Transverse colon (tissue), 4 donors: ENCODE results near the gene NLGN1. TPM values are rescaled to one million over a fixed set of nuclear protein-coding genes. Genes with fewer than 3 reads are reported as not detected.

Experiments
- DNase-seq: peaks from one replicate; pipeline ENCODE4 v3.0.0-alpha.2; 2019
- H3K27ac ChIP-seq, 4 donors: fragments of 200-600 bp; sonication (generic); 2 replicates each; pipeline ENCODE4 v1.5.1; 2016 to 2018; ENCODE audit warnings: inconsistent platforms in 4 of 4
- H3K27me3 ChIP-seq: fragments of 200-600 bp; sonication (generic); 2 replicates; pipeline ENCODE4 v1.5.1; 2017; ENCODE audit warnings: inconsistent platforms
- H3K36me3 ChIP-seq, 4 donors: fragments of 200-600 bp; sonication (generic); 2 replicates each; pipeline ENCODE4 v1.5.1; 2017 to 2019; ENCODE audit warnings: inconsistent platforms in 4 of 4
- H3K4me1 ChIP-seq, 4 donors: fragments of 200-600 bp; sonication (generic); 2 replicates each; pipeline ENCODE4 v1.5.1; 2017 to 2020; ENCODE audit warnings: inconsistent platforms in 4 of 4
- H3K4me3 ChIP-seq, 4 donors: fragments of 200-600 bp; sonication (generic); 1 replicate in 1 of 4; 2 replicates in 3 of 4; pipeline versions ENCODE4 v1.5.1 to v1.6.1; 2017 to 2019; ENCODE audit warnings: inconsistent platforms in 4 of 4
- H3K9me3 ChIP-seq, 2 donors: fragments of 200-600 bp; sonication (generic); 2 replicates each; pipeline ENCODE4 v1.5.1; 2017 to 2019; ENCODE audit warnings: inconsistent platforms in 2 of 2
- EP300 ChIP-seq: sonication (generic); formaldehyde crosslinking; IDR thresholded peaks from one replicate; pipeline ENCODE4 v1.6.1; 2017; ENCODE audit warnings: antibody characterized with exemption, low read depth
- POLR2A ChIP-seq: fragments of 450-650 bp; IDR thresholded peaks from one replicate; pipeline ENCODE4 v1.6.1; 2016; ENCODE audit warnings: antibody characterized with exemption, mild to moderate bottlenecking, moderate library complexity
- POLR2AphosphoS5 ChIP-seq, 3 donors: sonication (generic); formaldehyde crosslinking; IDR thresholded peaks; one replicate each; pipeline ENCODE4 v1.6.1; 2016; ENCODE audit warnings: antibody characterized with exemption in 3 of 3
- WGBS, 2 donors: methylation state at CpG; one replicate each; pipeline ENCODE4 v1.1.5; 2018; ENCODE audit warnings: low coverage in 1 of 2; 5-methylcytosine and 5-hydroxymethylcytosine counted together
- in situ Hi-C, 4 donors: fragments of 200-750 bp; cut with MboI; loops; one replicate each; pipeline versions ENCODE4 v1.15.0 to v1.15.1; 2017; ENCODE audit warnings: low sequenced_read_pairs in 3 of 4, low pct_ligation_motif_present in 1 of 4, low pct_unique_long_range_greater_than_20kb in 1 of 4
- intact Hi-C: fragments of 100-400 bp; cut with DNase I; formaldehyde crosslinking; loops from one replicate; pipeline ENCODE4 v1.15.1; 2023; ENCODE audit warnings: low total_unique reads
- total RNA-seq, 4 donors: library from RNA; depleted of rRNA; stranded (reverse); fragments of >200 nt; gene quantifications; one replicate each; pipeline ENCODE4 v1.1.0, GENCODE V29; 2016
- TF ChIP-seq, protein P1 (sequence below), 5 experiments: fragments of 200-600 bp in 3 of 5; fragments of 450-650 bp in 2 of 5; sonication (generic) in 3 of 5; IDR thresholded peaks; 1 replicate in 2 of 5; 2 replicates in 3 of 5; pipeline ENCODE4 v1.5.1; 2016 to 2017; ENCODE audit warnings: antibody characterized with exemption in 5 of 5, inconsistent platforms in 3 of 5, mild to moderate bottlenecking in 2 of 5, moderate library complexity in 1 of 5

NLGN1 gene
- total RNA-seq, 4 donors from 2014 or later: 0.40 to 5.2 (median 1.9) TPM; not detected in 1

DNA sequence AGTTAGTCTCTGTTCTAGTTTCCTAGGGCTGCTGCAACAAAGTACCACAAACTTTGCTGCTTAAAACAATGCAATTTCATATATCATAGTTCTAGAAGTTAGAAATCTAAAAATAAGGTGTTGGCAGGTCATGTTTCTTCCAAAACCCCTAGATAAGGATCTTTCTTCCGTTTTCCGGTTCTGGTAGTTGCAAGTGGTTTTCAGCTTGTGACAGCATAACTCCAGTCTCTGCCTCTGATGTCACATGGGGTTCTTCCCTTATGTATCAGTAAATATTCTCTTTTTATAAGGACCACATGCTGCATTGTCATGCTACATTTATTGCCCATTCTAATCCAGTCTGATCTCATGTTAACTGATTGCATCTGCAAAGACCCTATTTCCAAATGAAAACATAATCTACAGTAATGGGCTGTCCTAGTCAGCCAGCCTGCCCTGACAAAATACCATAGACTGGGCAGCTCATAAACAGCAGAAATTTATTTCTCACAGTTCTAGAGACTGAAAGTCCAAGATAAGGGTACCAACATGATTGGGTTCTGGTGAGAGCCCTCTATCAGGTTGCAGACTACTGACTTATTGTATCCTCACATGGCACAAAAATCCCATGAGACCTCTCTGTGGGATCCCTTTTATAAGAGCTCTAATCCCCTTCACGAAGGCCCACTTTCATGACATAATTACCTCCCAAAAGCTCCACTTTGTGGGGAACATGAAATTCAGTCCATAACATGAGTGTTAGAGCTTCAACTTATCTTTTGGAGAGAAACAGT lies 819.6 kb downstream of the NLGN1 start:
- Histone ChIP-seq H3K36me3 (no peaks in the 10 kb centered on the region), H3K4me3 (no peak overlapping the region), H3K27me3 (no peaks in the 10 kb centered on the region), H3K4me1 (no peaks in the 10 kb centered on the region), H3K9me3 (no peaks in the 10 kb centered on the region), H3K27ac (no peak overlapping the region)
- WGBS, 2 donors: 67 to 80% methylated on average over 3 of the region's 3 CpGs
- DNase-seq: no peak
- intact Hi-C loops (no loop called here), in situ Hi-C loops (no loop called here)
- TF ChIP-seq, protein P1, sequence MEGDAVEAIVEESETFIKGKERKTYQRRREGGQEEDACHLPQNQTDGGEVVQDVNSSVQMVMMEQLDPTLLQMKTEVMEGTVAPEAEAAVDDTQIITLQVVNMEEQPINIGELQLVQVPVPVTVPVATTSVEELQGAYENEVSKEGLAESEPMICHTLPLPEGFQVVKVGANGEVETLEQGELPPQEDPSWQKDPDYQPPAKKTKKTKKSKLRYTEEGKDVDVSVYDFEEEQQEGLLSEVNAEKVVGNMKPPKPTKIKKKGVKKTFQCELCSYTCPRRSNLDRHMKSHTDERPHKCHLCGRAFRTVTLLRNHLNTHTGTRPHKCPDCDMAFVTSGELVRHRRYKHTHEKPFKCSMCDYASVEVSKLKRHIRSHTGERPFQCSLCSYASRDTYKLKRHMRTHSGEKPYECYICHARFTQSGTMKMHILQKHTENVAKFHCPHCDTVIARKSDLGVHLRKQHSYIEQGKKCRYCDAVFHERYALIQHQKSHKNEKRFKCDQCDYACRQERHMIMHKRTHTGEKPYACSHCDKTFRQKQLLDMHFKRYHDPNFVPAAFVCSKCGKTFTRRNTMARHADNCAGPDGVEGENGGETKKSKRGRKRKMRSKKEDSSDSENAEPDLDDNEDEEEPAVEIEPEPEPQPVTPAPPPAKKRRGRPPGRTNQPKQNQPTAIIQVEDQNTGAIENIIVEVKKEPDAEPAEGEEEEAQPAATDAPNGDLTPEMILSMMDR (IDR thresholded peaks at IDR 0.05): no peak
- TF ChIP-seq POLR2A (no peak), POLR2AphosphoS5 (IDR thresholded peaks at IDR 0.05) (no peak), EP300 (no peak)

DNA sequence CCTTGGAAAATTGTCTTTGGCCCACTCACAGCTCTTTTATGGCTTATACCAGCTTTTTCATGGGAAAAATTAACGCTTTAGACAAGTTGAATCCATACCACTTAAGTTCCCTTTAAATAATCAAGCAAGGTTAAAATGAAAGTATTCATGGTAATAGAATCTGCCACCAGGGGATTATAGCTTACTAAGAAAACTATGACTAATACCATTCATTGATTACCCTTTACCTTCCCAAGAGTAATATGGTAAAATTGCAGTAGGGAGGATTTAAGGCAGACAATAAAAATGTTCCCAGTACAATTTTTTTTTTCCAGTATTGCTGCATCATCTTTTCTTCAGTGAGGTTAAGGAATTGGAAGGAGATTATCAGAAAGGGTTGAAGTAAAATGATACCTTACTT lies 820.5 kb downstream of the NLGN1 start:
- Histone ChIP-seq H3K27ac (no peak overlapping the region), H3K9me3 (no peaks in the 10 kb centered on the region), H3K4me1 (no peaks in the 10 kb centered on the region), H3K4me3 (no peak overlapping the region), H3K36me3 (no peaks in the 10 kb centered on the region), H3K27me3 (no peaks in the 10 kb centered on the region)
- TF ChIP-seq, protein P1 (IDR thresholded peaks at IDR 0.05): no peak
- no peak for TF ChIP-seq EP300
- TF ChIP-seq POLR2A: no peak
- TF ChIP-seq POLR2AphosphoS5 (IDR thresholded peaks at IDR 0.05): no peak
- in situ Hi-C loops: no loop called here
- DNase-seq: no peak
- WGBS, 2 donors: 90 to 100% methylated on average over 1 of the region's 1 CpG
- intact Hi-C loops: no loop called here

DNA sequence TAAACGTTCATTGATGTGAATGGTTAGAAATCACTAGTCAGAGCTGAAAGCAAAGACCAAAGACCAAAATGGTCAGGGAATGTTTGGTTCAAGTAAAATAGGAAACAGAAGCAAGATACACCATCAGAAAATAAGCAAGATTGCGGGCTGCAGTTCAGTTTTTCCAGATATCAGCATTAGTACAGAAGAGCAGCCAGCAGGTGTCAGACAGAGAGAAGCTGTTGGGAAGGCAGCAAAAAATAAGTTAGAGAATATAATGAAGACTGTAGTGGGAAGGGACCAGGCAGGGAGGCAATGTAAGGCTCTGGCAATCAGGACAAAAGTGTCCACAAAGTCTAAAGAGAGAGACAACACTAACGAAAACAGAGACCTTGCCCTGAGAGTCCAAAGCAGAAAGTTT lies 822.2 kb downstream of the NLGN1 start:
- intact Hi-C loops (no loop called here), in situ Hi-C loops (no loop called here)
- Histone ChIP-seq H3K4me3 (no peak overlapping the region), H3K27ac (no peak overlapping the region), H3K4me1 (no peaks in the 10 kb centered on the region), H3K9me3 (no peaks in the 10 kb centered on the region), H3K27me3 (no peaks in the 10 kb centered on the region), H3K36me3 (no peaks in the 10 kb centered on the region)
- no peak for DNase-seq
- TF ChIP-seq EP300 (no peak), POLR2A (no peak), POLR2AphosphoS5 (IDR thresholded peaks at IDR 0.05) (no peak)
- TF ChIP-seq, protein P1 (IDR thresholded peaks at IDR 0.05): no peak
- WGBS, 2 donors: 63 to 64% methylated on average over 3 of the region's 3 CpGs

DNA sequence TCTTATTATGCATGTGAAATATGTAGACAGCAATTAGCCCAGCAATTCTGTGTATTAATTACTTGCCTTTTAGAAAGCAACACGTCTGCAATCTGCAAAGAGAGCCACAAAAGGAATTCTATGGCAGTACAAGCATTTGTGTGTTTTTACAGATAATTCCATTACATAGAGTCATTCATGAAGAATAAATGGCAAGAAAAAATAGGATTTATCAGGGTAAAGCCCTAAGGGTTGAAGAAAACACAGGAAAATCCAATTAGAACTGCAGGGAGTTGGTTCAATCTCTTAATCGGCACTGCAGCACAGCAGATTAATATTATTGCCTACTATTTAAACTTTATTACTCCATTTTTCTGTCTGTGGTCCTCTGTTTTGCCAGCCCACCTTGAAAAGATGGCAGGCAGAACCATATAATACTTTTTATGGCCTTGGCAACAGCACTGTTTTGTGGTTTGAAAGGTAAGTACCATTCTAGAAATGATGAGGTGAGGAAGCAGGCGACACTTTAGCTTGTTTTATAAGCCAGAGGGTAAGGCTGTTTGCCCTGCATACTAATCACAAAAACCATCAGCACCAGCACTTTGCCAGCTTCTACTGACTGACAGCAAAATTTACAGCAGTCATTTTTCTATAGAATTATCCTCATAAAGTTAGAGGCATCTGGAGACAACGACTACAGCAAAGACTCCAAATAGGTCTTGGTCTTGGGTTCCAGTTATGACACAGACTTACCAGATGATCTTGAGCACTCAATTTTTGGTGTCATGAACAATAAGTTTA lies 823.4 kb downstream of the NLGN1 start:
- Histone ChIP-seq H3K9me3 (no peaks in the 10 kb centered on the region), H3K27me3 (no peaks in the 10 kb centered on the region), H3K4me1 (no peaks in the 10 kb centered on the region), H3K27ac (no peak overlapping the region), H3K4me3 (no peak overlapping the region), H3K36me3 (no peaks in the 10 kb centered on the region)
- TF ChIP-seq POLR2A (no peak), POLR2AphosphoS5 (IDR thresholded peaks at IDR 0.05) (no peak), EP300 (no peak)
- TF ChIP-seq, protein P1 (IDR thresholded peaks at IDR 0.05): no peak
- WGBS, 2 donors: 30 to 53% methylated on average over 3 to 4 of the region's 4 CpGs
- in situ Hi-C loops (no loop called here), intact Hi-C loops (no loop called here)
- DNase-seq: no peak
